SK-N-SH (cell line): ENCODE data around the gene STUB1. TPM values are rescaled to one million over a fixed set of nuclear protein-coding genes. Genes with fewer than 3 reads are reported as not detected.

Experiments used
- CTCF ChIA-PET: fragments of 300-600, 350-600 bp; formaldehyde crosslinking; extraction: SDS; loops from one replicate; lab custom pipeline; 2021; lab: Yijun Ruan, JAX
- POLR2A ChIA-PET: fragments of 350-600 bp; sonication (Branson Sonifier 250); formaldehyde crosslinking; extraction: SDS; loops from one replicate; lab custom pipeline; 2020; ENCODE audit warnings: antibody characterized with exemption, inconsistent platforms; lab: Yijun Ruan, JAX
- DNase-seq: peaks from one replicate; pipeline ENCODE4 v3.0.0; 2012
- H2AFZ ChIP-seq: fragments of 200-600 bp; sonication (generic); 2 replicates; pipeline ENCODE4 v1.8.1; 2016; ENCODE audit warnings: antibody characterized with exemption, mild to moderate bottlenecking, low read depth
- H3F3A ChIP-seq: fragments of 200-600 bp; sonication (generic); replicated peaks from 2 replicates; pipeline ENCODE3; 2016; ENCODE audit warnings: antibody characterized with exemption, mild to moderate bottlenecking; ENCODE audit not compliant: insufficient read depth
- H3K27ac ChIP-seq, 2 experiments: fragments of 200-500 bp in 1 of 2; fragments of 200-600 bp in 1 of 2; sonication (Bioruptor generic) in 1 of 2; sonication (generic), shearing (Covaris generic) in 1 of 2; 2 replicates each; pipeline versions ENCODE4 v1.5.1 to v1.6.1; 2014 to 2016; ENCODE audit warnings: low read depth in 2 of 2, inconsistent platforms in 1 of 2, low read length in 1 of 2, mild to moderate bottlenecking in 1 of 2, mixed read lengths in 1 of 2
- H3K27me3 ChIP-seq: fragments of 200-600 bp; sonication (generic), shearing (Covaris generic); 2 replicates; pipeline ENCODE4 v1.6.1; 2016; ENCODE audit warnings: mixed run types; ENCODE audit not compliant: insufficient read depth
- H3K36me3 ChIP-seq, 2 experiments: fragments of 200-500 bp in 1 of 2; fragments of 200-600 bp in 1 of 2; sonication (Bioruptor generic) in 1 of 2; sonication (generic) in 1 of 2; replicated peaks in 1 of 2; 2 replicates each; pipeline versions ENCODE3 to v1.5.1; 2014 to 2016; ENCODE audit warnings: low read length in 1 of 2, mild to moderate bottlenecking in 1 of 2; ENCODE audit not compliant: insufficient read depth in 2 of 2, control insufficient read depth in 1 of 2
- H3K4me1 ChIP-seq, 2 experiments: fragments of 200-500 bp in 1 of 2; fragments of 200-600 bp in 1 of 2; sonication (Bioruptor generic) in 1 of 2; sonication (generic), shearing (Covaris generic) in 1 of 2; 2 replicates each; pipeline versions ENCODE4 v1.5.1 to v1.6.1; 2014 to 2016; ENCODE audit warnings: low read depth in 1 of 2, low read length in 1 of 2, mixed run types in 1 of 2; ENCODE audit not compliant: insufficient read depth in 2 of 2, control insufficient read depth in 1 of 2
- H3K4me2 ChIP-seq: fragments of 200-600 bp; sonication (generic), shearing (Covaris generic); 2 replicates; pipeline ENCODE4 v1.6.1; 2017; ENCODE audit warnings: mixed run types
- H3K4me3 ChIP-seq, 2 experiments: fragments of 200-500 bp in 1 of 2; fragments of 200-600 bp in 1 of 2; sonication (Bioruptor generic) in 1 of 2; sonication (generic), shearing (Covaris generic) in 1 of 2; 2 replicates each; pipeline versions ENCODE4 v1.5.1 to v1.8.1; 2014 to 2016; ENCODE audit warnings: low read depth in 2 of 2, inconsistent platforms in 1 of 2, low read length in 1 of 2, mild to moderate bottlenecking in 1 of 2, mixed read lengths in 1 of 2, moderate library complexity in 1 of 2
- H3K79me2 ChIP-seq: fragments of 200-600 bp; sonication (generic); 2 replicates; pipeline ENCODE4 v1.8.1; 2017; ENCODE audit warnings: mild to moderate bottlenecking; ENCODE audit not compliant: insufficient read depth
- H3K9ac ChIP-seq: fragments of 200-600 bp; sonication (generic); 2 replicates; pipeline ENCODE4 v1.6.1; 2017; ENCODE audit warnings: mixed run types
- H3K9me2 ChIP-seq: fragments of 200-600 bp; sonication (generic); 2 replicates; pipeline ENCODE4 v1.6.1; 2017; ENCODE audit warnings: mixed run types
- H3K9me3 ChIP-seq: fragments of 200-600 bp; sonication (generic); 2 replicates; pipeline ENCODE4 v1.6.1; 2017; ENCODE audit warnings: mixed run types, mild to moderate bottlenecking, moderate library complexity
- H4K20me1 ChIP-seq: fragments of 200-600 bp; sonication (generic); 2 replicates; pipeline ENCODE4 v1.6.1; 2017; ENCODE audit warnings: mild to moderate bottlenecking, mixed run types; ENCODE audit not compliant: insufficient read depth
- ELF1 ChIP-seq: IDR thresholded peaks from 2 replicates; pipeline ENCODE4 v1.4.0; 2012
- FOXM1 ChIP-seq: IDR thresholded peaks from 2 replicates; pipeline ENCODE4 v1.4.0; 2012; ENCODE audit warnings: low read depth, mild to moderate bottlenecking
- NRF1 ChIP-seq: IDR thresholded peaks from 2 replicates; pipeline ENCODE4 v1.6.1; 2012; ENCODE audit warnings: low read depth, mild to moderate bottlenecking, low read length
- PBX3 ChIP-seq: IDR thresholded peaks from 2 replicates; pipeline ENCODE4; 2012
- REST ChIP-seq: IDR thresholded peaks from 2 replicates; pipeline ENCODE4 v1.6.1; 2012; ENCODE audit warnings: mild to moderate bottlenecking, low read depth, low read length, moderate library complexity
- USF1 ChIP-seq: IDR thresholded peaks from 2 replicates; pipeline ENCODE4 v1.4.0; 2012; ENCODE audit warnings: low read depth, borderline replicate concordance
- WGBS: methylation state at CpG from one replicate; pipeline ENCODE4 v1.1.6; 2017; ENCODE audit warnings: low lambda C conversion rate; 5-methylcytosine and 5-hydroxymethylcytosine counted together
- polyA plus RNA-seq, 3 experiments: library from polyadenylated mRNA; depleted of rRNA; stranded (reverse); fragments of >200 nt; gene quantifications; 2 replicates each; pipeline ENCODE4 v1.2.3, GENCODE V29; 2012

The STUB1 gene
- polyA plus RNA-seq, 1 of the 3 experiments (the other 2 are of a cell fraction): 323 TPM

- Histone ChIP-seq H3K27ac (peak within 1 kb of the TSS in 1 of 2 experiments; percentile 84; a peak in 2 of 4 replicates), H2AFZ (no peak within 1 kb of the TSS), H3K27me3 (no peaks in the 10 kb centered on the region), H3K4me3 (peak within 1 kb of the TSS; percentile 78 to 82), H3K9me2 (no peaks in the 10 kb centered on the region), H3K79me2 (no peaks in the 10 kb centered on the region; the same call in 1 of the 2 replicates), H3F3A (peaks cover 17% of the 10 kb centered on the region), H3K9me3 (no peaks in the 10 kb centered on the region), H3K4me2 (peak within 1 kb of the TSS; percentile 99), H3K9ac (peak within 1 kb of the TSS; percentile 69), H4K20me1 (0 out of 2 replicates have a peak, but pooled peaks cover 13% of the 10 kb centered on the region), H3K36me3 (peaks cover 0 to 5% of the 10 kb centered on the region in 2 experiments), H3K4me1 (peaks cover 3 to 25% of the 10 kb centered on the region in 2 experiments; a peak in 2 of 4 replicates)
- CTCF ChIA-PET: interaction anchor here (0.9 to 20.3 kb wide), 6 partner anchors 13 to 59 kb away, joined by 3 to 358 read pairs (median 4); partner anchors contain the start of genes ANTKMT, CIAO3, FBXL16 and METRN
- 66% methylated on average over 18 of the region's 88 CpGs for WGBS
- POLR2A ChIA-PET: interaction anchor here (2.6 kb wide), 1 partner anchor 10 kb away, joined by 13 read pairs; the partner anchor contains the start of gene METRN
- TF ChIP-seq ELF1 (no peak), USF1 (peak; percentile 55; the same call in 1 of the 2 replicates), NRF1 (peak; percentile 31; the same call in 1 of the 2 replicates), REST (peak; percentile 32; the same call in 1 of the 2 replicates), PBX3 (peak; percentile 10; the same call in 1 of the 2 replicates), FOXM1 (no peak)
- peak; percentile 94 for DNase-seq
These were observed 46.5 kb downstream of the STUB1 start, which contains the start of the genes CCDC78 and HAGHL for GRCh38 chr16:726438-727290. CCDC78 (minus strand) TSS chr16:726443; CDS start chr16:726367, 76 bp downstream. HAGHL (plus strand) TSS chr16:727106; CDS start chr16:727510, 404 bp downstream.
